Astrocyte (in vitro differentiated cells and primary cell): ENCODE data around the gene SMIM36. TPM values are rescaled to one million over a fixed set of nuclear protein-coding genes. Genes with fewer than 3 reads are reported as not detected.

Source experiments
- DNase-seq: peaks from one replicate; pipeline ENCODE4 v3.0.0-alpha.2; 2010; ENCODE audit warnings: low read depth
- FAIRE-seq: peaks from 2 replicates; lab custom pipeline; 2011; peaks lifted over from hg19 to GRCh38; lab: Jason Lieb, UNC
- H2AFZ ChIP-seq: 2 replicates; pipeline ENCODE4 v1.6.0; 2012; ENCODE audit warnings: low read depth, low read length, inconsistent platforms
- H3K27ac ChIP-seq: 2 replicates; pipeline ENCODE4 v1.5.1; 2011; ENCODE audit warnings: low read depth, low read length, inconsistent platforms
- H3K27me3 ChIP-seq: 2 replicates; pipeline ENCODE4 v1.6.0; 2011; ENCODE audit warnings: low read length, inconsistent platforms; ENCODE audit not compliant: insufficient read depth
- H3K36me3 ChIP-seq: 2 replicates; pipeline ENCODE4 v1.5.1; 2011; ENCODE audit warnings: low read length, inconsistent platforms; ENCODE audit not compliant: insufficient read depth
- H3K4me1 ChIP-seq: 2 replicates; pipeline ENCODE4 v1.5.1; 2011; ENCODE audit warnings: low read length, inconsistent platforms; ENCODE audit not compliant: insufficient read depth
- H3K4me2 ChIP-seq: 2 replicates; pipeline ENCODE4 v1.6.0; 2012; ENCODE audit warnings: low read length, inconsistent platforms
- H3K4me3 ChIP-seq: 2 replicates; pipeline ENCODE4 v1.5.1; 2011; ENCODE audit warnings: low read depth, mild to moderate bottlenecking, low read length, inconsistent platforms; ENCODE audit not compliant: insufficient read depth
- H3K79me2 ChIP-seq: 2 replicates; pipeline ENCODE4 v1.6.0; 2012; ENCODE audit warnings: mild to moderate bottlenecking, low read length, inconsistent platforms; ENCODE audit not compliant: insufficient read depth
- H3K9ac ChIP-seq: 2 replicates; pipeline ENCODE4 v1.6.0; 2012; ENCODE audit warnings: mild to moderate bottlenecking, low read length, inconsistent platforms
- H3K9me3 ChIP-seq: 2 replicates; pipeline ENCODE4 v1.5.1; 2012; ENCODE audit warnings: low read depth, mild to moderate bottlenecking, low read length, inconsistent platforms; ENCODE audit not compliant: insufficient read depth
- H4K20me1 ChIP-seq: 2 replicates; pipeline ENCODE4 v1.6.0; 2012; ENCODE audit warnings: low read length, inconsistent platforms; ENCODE audit not compliant: insufficient read depth
- H3K27ac Mint-ChIP-seq: one replicate; pipeline ENCODE4 v1.8.0; 2021; ENCODE audit warnings: mild to moderate bottlenecking, mixed read lengths; ENCODE audit not compliant: unreplicated experiment
- H3K27me3 Mint-ChIP-seq: one replicate; pipeline ENCODE4 v1.8.0; 2021; ENCODE audit warnings: low read depth, mixed read lengths; ENCODE audit not compliant: unreplicated experiment
- H3K36me3 Mint-ChIP-seq: one replicate; pipeline ENCODE4 v1.8.0; 2021; ENCODE audit warnings: low read depth, mixed read lengths; ENCODE audit not compliant: unreplicated experiment
- H3K4me1 Mint-ChIP-seq: one replicate; pipeline ENCODE4 v1.8.0; 2021; ENCODE audit warnings: low read depth, mixed read lengths; ENCODE audit not compliant: unreplicated experiment
- H3K4me3 Mint-ChIP-seq: one replicate; pipeline ENCODE4 v1.8.0; 2021; ENCODE audit warnings: mild to moderate bottlenecking, moderate library complexity, mixed read lengths; ENCODE audit not compliant: unreplicated experiment
- H3K9me3 Mint-ChIP-seq: one replicate; pipeline ENCODE4 v1.8.0; 2021; ENCODE audit warnings: mild to moderate bottlenecking, mixed read lengths; ENCODE audit not compliant: unreplicated experiment
- EZH2 ChIP-seq: IDR thresholded peaks from 2 replicates; pipeline ENCODE4 v1.6.1; 2012; ENCODE audit warnings: mild to moderate bottlenecking, low read length, inconsistent platforms; ENCODE audit not compliant: insufficient read depth
- total RNA-seq: library from RNA; stranded (reverse); gene quantifications from 2 replicates; pipeline ENCODE4 v1.2.1, GENCODE V29; 2021
- TF ChIP-seq, protein P1 (sequence below): IDR thresholded peaks from 2 replicates; pipeline ENCODE4 v1.5.1; 2011; ENCODE audit warnings: low read depth, mild to moderate bottlenecking, inconsistent platforms, low read length, moderate library complexity; ENCODE audit not compliant: insufficient read depth

Gene SMIM36
- total RNA-seq, 1 donor from 2014 or later, result not detected

DNA sequence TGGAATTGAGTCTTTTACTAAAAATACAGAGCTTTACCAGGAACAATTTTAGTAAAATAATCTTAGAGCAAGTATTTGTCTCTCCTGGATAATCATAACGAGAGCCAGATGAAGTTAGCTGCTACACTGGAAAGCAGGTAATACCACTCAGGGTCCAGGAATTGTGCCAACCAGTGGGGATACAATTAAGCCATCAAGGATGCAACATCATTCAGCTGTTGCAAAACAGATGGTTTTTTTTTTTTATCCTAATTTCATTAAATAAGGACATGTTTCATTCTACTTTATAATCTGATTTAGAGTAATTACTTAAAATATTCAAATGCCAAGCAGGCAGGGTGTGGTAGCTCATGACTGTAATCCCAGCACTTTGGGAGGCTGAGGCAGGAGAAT lies 99.8 kb downstream of the SMIM36 start:
- FAIRE-seq, result no peak
- H3K36me3 ChIP-seq, result peaks cover 4% of the 10 kb centered on the region

GRCh38 chr17:55410722-55411462 lies 100.4 kb downstream of the SMIM36 start:
- Histone ChIP-seq H3K9me3 (no peaks in the 10 kb centered on the region), H4K20me1 (no peaks in the 10 kb centered on the region), H3K36me3 (peaks cover 4% of the 10 kb centered on the region), H3K27ac (no peak overlapping the region), H3K4me3 (no peak overlapping the region), H3K79me2 (no peaks in the 10 kb centered on the region), H2AFZ (no peak overlapping the region), H3K9ac (no peak overlapping the region), H3K4me1 (no peaks in the 10 kb centered on the region), H3K4me2 (no peak overlapping the region), H3K27me3 (no peaks in the 10 kb centered on the region)
- Mint-ChIP-seq H3K36me3 (peaks cover 2% of the 10 kb centered on the region), H3K27me3 (no peaks in the 10 kb centered on the region), H3K4me3 (no peak overlapping the region), H3K4me1 (no peaks in the 10 kb centered on the region), H3K9me3 (no peaks in the 10 kb centered on the region), H3K27ac (no peak overlapping the region)
- DNase-seq (no peak), FAIRE-seq (no peak)
- no peak for TF ChIP-seq EZH2
- TF ChIP-seq, protein P1, sequence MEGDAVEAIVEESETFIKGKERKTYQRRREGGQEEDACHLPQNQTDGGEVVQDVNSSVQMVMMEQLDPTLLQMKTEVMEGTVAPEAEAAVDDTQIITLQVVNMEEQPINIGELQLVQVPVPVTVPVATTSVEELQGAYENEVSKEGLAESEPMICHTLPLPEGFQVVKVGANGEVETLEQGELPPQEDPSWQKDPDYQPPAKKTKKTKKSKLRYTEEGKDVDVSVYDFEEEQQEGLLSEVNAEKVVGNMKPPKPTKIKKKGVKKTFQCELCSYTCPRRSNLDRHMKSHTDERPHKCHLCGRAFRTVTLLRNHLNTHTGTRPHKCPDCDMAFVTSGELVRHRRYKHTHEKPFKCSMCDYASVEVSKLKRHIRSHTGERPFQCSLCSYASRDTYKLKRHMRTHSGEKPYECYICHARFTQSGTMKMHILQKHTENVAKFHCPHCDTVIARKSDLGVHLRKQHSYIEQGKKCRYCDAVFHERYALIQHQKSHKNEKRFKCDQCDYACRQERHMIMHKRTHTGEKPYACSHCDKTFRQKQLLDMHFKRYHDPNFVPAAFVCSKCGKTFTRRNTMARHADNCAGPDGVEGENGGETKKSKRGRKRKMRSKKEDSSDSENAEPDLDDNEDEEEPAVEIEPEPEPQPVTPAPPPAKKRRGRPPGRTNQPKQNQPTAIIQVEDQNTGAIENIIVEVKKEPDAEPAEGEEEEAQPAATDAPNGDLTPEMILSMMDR, result no peak

More for the DNA sequence above, 99.8 kb downstream of the SMIM36 start:
- H3K27ac ChIP-seq, result no peak overlapping the region
- H3K4me3 ChIP-seq, result no peak overlapping the region
- no peaks in the 10 kb centered on the region for H3K79me2 ChIP-seq
- H3K27ac Mint-ChIP-seq, result no peak overlapping the region
- no peak overlapping the region for H3K4me2 ChIP-seq
- no peak for DNase-seq
- peaks cover 2% of the 10 kb centered on the region for H3K36me3 Mint-ChIP-seq
- H3K27me3 ChIP-seq, result no peaks in the 10 kb centered on the region
- H3K4me1 ChIP-seq, result no peaks in the 10 kb centered on the region
- H3K9me3 ChIP-seq, result no peaks in the 10 kb centered on the region
- no peak overlapping the region for H3K9ac ChIP-seq
- H2AFZ ChIP-seq, result no peak overlapping the region
- H3K4me1 Mint-ChIP-seq, result peaks cover under 1% of the 10 kb centered on the region
- TF ChIP-seq, protein P1, result no peak
- no peak for TF ChIP-seq EZH2
- H3K4me3 Mint-ChIP-seq, result no peak overlapping the region
- no peaks in the 10 kb centered on the region for H3K27me3 Mint-ChIP-seq
- H3K9me3 Mint-ChIP-seq, result no peaks in the 10 kb centered on the region
- H4K20me1 ChIP-seq, result no peaks in the 10 kb centered on the region
